ENCODE data around the gene MYO5A.

MYO5A gene

GRCh38 chr15:52276256-52276770, 252.4 kb downstream of the MYO5A start:
- no peak for TF ChIP-seq CTCF (IDR thresholded peaks at IDR 0.05; ENCODE audit: insufficient read depth, missing control alignments)
- DNase-seq (ENCODE audit: insufficient read length, low spot score) (no peak), FAIRE-seq (no peak)

GRCh38 chr15:52263563-52264282, 265.0 kb downstream of the MYO5A start:
- DNase-seq (ENCODE audit: insufficient read length, low spot score) (no peak), FAIRE-seq (no peak)
- TF ChIP-seq CTCF (IDR thresholded peaks at IDR 0.05; ENCODE audit: insufficient read depth, missing control alignments): no peak

- no peak for DNase-seq (ENCODE audit: insufficient read length, low spot score)
- no peak for TF ChIP-seq CTCF (IDR thresholded peaks at IDR 0.05; ENCODE audit: insufficient read depth, missing control alignments)
- no peak for FAIRE-seq
Measured at GRCh38 chr15:52262364-52262763, 266.3 kb downstream of the MYO5A start.

- FAIRE-seq: no peak
- DNase-seq (ENCODE audit: insufficient read length, low spot score): no peak
- no peak for TF ChIP-seq CTCF (IDR thresholded peaks at IDR 0.05; ENCODE audit: insufficient read depth, missing control alignments)
Measured at GRCh38 chr15:52261498-52262242, 267.0 kb downstream of the MYO5A start.

- DNase-seq (ENCODE audit: insufficient read length, low spot score) (no peak), FAIRE-seq (no peak)
Measured at GRCh38 chr15:52261026-52261425, 267.7 kb downstream of the MYO5A start.

GRCh38 chr15:52259503-52259902, 269.2 kb downstream of the MYO5A start:
- no peak for TF ChIP-seq CTCF (IDR thresholded peaks at IDR 0.05; ENCODE audit: insufficient read depth, missing control alignments)
- FAIRE-seq (no peak), DNase-seq (ENCODE audit: insufficient read length, low spot score) (no peak)

More at GRCh38 chr15:52261026-52261425, 267.7 kb downstream of the MYO5A start:
- no peak for TF ChIP-seq CTCF (IDR thresholded peaks at IDR 0.05; ENCODE audit: insufficient read depth, missing control alignments)

- no peak for TF ChIP-seq CTCF (IDR thresholded peaks at IDR 0.05; ENCODE audit: insufficient read depth, missing control alignments)
- DNase-seq (ENCODE audit: insufficient read length, low spot score) (no peak), FAIRE-seq (no peak)
Measured at GRCh38 chr15:52258461-52258860, 270.2 kb downstream of the MYO5A start.
